K562 (cell line): ENCODE results near the gene PTCHD4. TPM values are rescaled to one million over a fixed set of nuclear protein-coding genes. Genes with fewer than 3 reads are reported as not detected.

ENCODE experiments used
- ATAC-seq: fragments of 200-7000 bp; cut with Tn5 transposase; 3 replicates; pipeline ENCODE4 v1.9.1; 2020; ENCODE audit warnings: moderate library complexity
- BruUV-seq: library from RNA; stranded (reverse); fragments of 400-500 nt; replicated peaks from 2 replicates; lab custom pipeline; 2021; lab: Mats Ljungman, UMichigan
- CTCF ChIA-PET: fragments of 300-600 bp; formaldehyde crosslinking; extraction: SDS; loops from one replicate; lab custom pipeline; 2021; ENCODE audit warnings: low intra/inter-chr PET ratio; lab: Yijun Ruan, JAX
- POLR2A ChIA-PET: fragments of 300-600, 350-650 bp; sonication (Branson Sonifier 250); formaldehyde crosslinking; extraction: SDS; loops from one replicate; lab custom pipeline; 2021; ENCODE audit warnings: antibody characterized with exemption, inconsistent platforms; lab: Yijun Ruan, JAX
- DNase-seq, 4 experiments: peaks; one replicate each; pipeline versions ENCODE4 v3.0.0 to v3.0.0-alpha.2; 2011 to 2018; ENCODE audit warnings: low spot score in 3 of 4, mixed read lengths in 3 of 4; ENCODE audit errors: extremely low read depth in 1 of 4
- FAIRE-seq: peaks from 2 replicates; lab custom pipeline; 2011; peaks lifted over from hg19 to GRCh38; lab: Jason Lieb, UNC
- H2AFZ ChIP-seq: 2 replicates; pipeline ENCODE4 v1.6.0; 2011; ENCODE audit warnings: low read depth, low read length, control low read depth, inconsistent platforms
- H3K27ac ChIP-seq: fragments of 200-600 bp; 3 replicates; pipeline ENCODE4 v1.8.0; 2011; ENCODE audit warnings: low read depth, mild to moderate bottlenecking, control low read depth, inconsistent platforms, low read length, moderate library complexity, mixed read lengths; ENCODE audit errors: extremely low read depth
- H3K27me3 ChIP-seq, 2 experiments: fragments of 300-600 bp in 1 of 2; 2 replicates in 1 of 2; 3 replicates in 1 of 2; pipeline versions ENCODE4 v1.6.0 to v1.8.0; 2011; ENCODE audit warnings: inconsistent platforms in 2 of 2, low read length in 2 of 2, mild to moderate bottlenecking in 1 of 2, mixed read lengths in 1 of 2, moderate library complexity in 1 of 2; ENCODE audit not compliant: control insufficient read depth in 2 of 2, insufficient read depth in 2 of 2
- H3K36me3 ChIP-seq: fragments of 300-600 bp; 3 replicates; pipeline ENCODE4 v1.8.0; 2011; ENCODE audit warnings: mild to moderate bottlenecking, low read length, inconsistent platforms; ENCODE audit not compliant: control insufficient read depth, insufficient read depth
- H3K4me1 ChIP-seq, 2 experiments: fragments of 200-600 bp in 1 of 2; replicated peaks in 1 of 2; 2 replicates in 1 of 2; 3 replicates in 1 of 2; pipeline versions ENCODE4 v1.5.1 to v1.8.0; 2011; ENCODE audit warnings: inconsistent platforms in 2 of 2, low read length in 2 of 2, mild to moderate bottlenecking in 1 of 2, mixed read lengths in 1 of 2, moderate library complexity in 1 of 2; ENCODE audit not compliant: control insufficient read depth in 2 of 2, insufficient read depth in 2 of 2
- H3K4me2 ChIP-seq: 2 replicates; pipeline ENCODE4 v1.6.1; 2011; ENCODE audit warnings: low read length, control low read depth, inconsistent platforms, mixed read lengths; ENCODE audit not compliant: insufficient read depth
- H3K4me3 ChIP-seq: fragments of 200-600 bp; sonication (generic), shearing (Covaris generic); 2 replicates; pipeline ENCODE4 v1.5.1; 2016; ENCODE audit warnings: control low read depth, inconsistent platforms
- H3K79me2 ChIP-seq: fragments of 200-600 bp; 3 replicates; pipeline ENCODE4 v1.8.0; 2011; ENCODE audit warnings: low read length, inconsistent platforms; ENCODE audit not compliant: control insufficient read depth, insufficient read depth
- H3K9ac ChIP-seq, 2 experiments: 2 replicates each; pipeline versions ENCODE4 v1.6.0 to v1.6.1; 2011; ENCODE audit warnings: low read depth in 2 of 2, low read length in 2 of 2, control low read depth in 1 of 2, inconsistent platforms in 1 of 2, mild to moderate bottlenecking in 1 of 2, mixed read lengths in 1 of 2; ENCODE audit not compliant: insufficient read depth in 1 of 2
- H3K9me1 ChIP-seq: one replicate; pipeline ENCODE4 v1.6.0; 2011; ENCODE audit warnings: inconsistent platforms, mild to moderate bottlenecking, low read length, moderate library complexity; ENCODE audit not compliant: control insufficient read depth, insufficient read depth
- H3K9me3 ChIP-seq: replicated peaks from 2 replicates; pipeline ENCODE4 v1.5.1; 2011; ENCODE audit warnings: low read depth, low read length, inconsistent platforms; ENCODE audit not compliant: control insufficient read depth, insufficient read depth
- H4K20me1 ChIP-seq: replicated peaks from 2 replicates; pipeline ENCODE4 v1.6.1; 2011; ENCODE audit warnings: low read length, inconsistent platforms, mixed read lengths; ENCODE audit not compliant: control insufficient read depth, insufficient read depth
- GTF2E2 ChIP-seq: fragments of 200-800 bp; sonication (Bioruptor generic); IDR thresholded peaks from 2 replicates; pipeline ENCODE4 v1.6.1; 2016; ENCODE audit warnings: missing genetic modification characterization, missing compliant biosample characterization
- PURB ChIP-seq: sonication (generic); formaldehyde crosslinking; IDR thresholded peaks from 2 replicates; pipeline ENCODE4 v1.9.0; 2021; ENCODE audit warnings: low read depth, mild to moderate bottlenecking, missing genetic modification reagents
- RBM25 ChIP-seq: fragments of 200-400 bp; formaldehyde crosslinking; IDR thresholded peaks from 2 replicates; pipeline ENCODE4 v1.6.1; 2018; ENCODE audit warnings: low read length, low read depth, moderate library complexity; ENCODE audit not compliant: severe bottlenecking
- SAP30 ChIP-seq: fragments of 200-600 bp; sonication (generic); IDR thresholded peaks from 2 replicates; pipeline ENCODE4 v1.6.1; 2012; ENCODE audit warnings: borderline replicate concordance, low read depth, mild to moderate bottlenecking, moderate library complexity, low read length, control low read depth, inconsistent platforms; ENCODE audit not compliant: insufficient read depth, poor library complexity, severe bottlenecking
- ZNF695 ChIP-seq: fragments of 450-650 bp; formaldehyde crosslinking; IDR thresholded peaks from 2 replicates; pipeline ENCODE4 v1.4.0; 2020; ENCODE audit warnings: mild to moderate bottlenecking, moderate library complexity
- WGBS: fragments of 100-300 bp; shearing (Covaris generic); methylation state at CpG from one replicate; pipeline ENCODE4 v1.1.6; 2016; ENCODE audit warnings: low coverage, mixed read lengths; ENCODE audit not compliant: insufficient coverage; ENCODE audit errors: missing lambda C conversion rate; 5-methylcytosine and 5-hydroxymethylcytosine counted together
- in situ Hi-C: fragments of 300-500 bp; cut with MboI; formaldehyde crosslinking; loops from 4 replicates; pipeline ENCODE4 v1.15.0; 2018; ENCODE audit warnings: inconsistent platforms, mixed read lengths
- intact Hi-C: fragments of 100-400 bp; cut with micrococcal nuclease; formaldehyde crosslinking; loops from 2 replicates; pipeline ENCODE4 v1.14.2; 2022
- polyA plus RNA-seq, 8 experiments: library from polyadenylated mRNA; depleted of rRNA in 4 of 8; stranded (reverse) in 5 of 8; unstranded in 3 of 8; fragments of >200 nt; fragmentation: Nextera tagmentation in 2 of 8; fragmentation: Illumina TruSeq in 1 of 8; extraction: Ambion mirVana in 2 of 8; extraction: Trizol in 1 of 8; gene quantifications; 2 replicates each; pipeline versions ENCODE4 v1.2.1 to v1.2.3, GENCODE V29; 2011 to 2014; ENCODE audit warnings: inconsistent platforms in 1 of 8, missing spikeins in 1 of 8
- total RNA-seq, 7 experiments: library from RNA; depleted of rRNA in 6 of 7; stranded (reverse); fragments of >200 nt in 6 of 7; fragmentation: Illumina TruSeq in 2 of 7; extraction: Trizol in 2 of 7; gene quantifications; 2 replicates each; pipeline versions ENCODE4 v1.2.1 to v1.2.3, GENCODE V29; 2011 to 2021; ENCODE audit warnings: low replicate concordance in 1 of 7

Gene PTCHD4
- total and polyA plus RNA-seq, 9 of the 15 experiments (the other 6 are each of a cell fraction or from before 2014, with no cell fraction given), result not detected

DNA sequence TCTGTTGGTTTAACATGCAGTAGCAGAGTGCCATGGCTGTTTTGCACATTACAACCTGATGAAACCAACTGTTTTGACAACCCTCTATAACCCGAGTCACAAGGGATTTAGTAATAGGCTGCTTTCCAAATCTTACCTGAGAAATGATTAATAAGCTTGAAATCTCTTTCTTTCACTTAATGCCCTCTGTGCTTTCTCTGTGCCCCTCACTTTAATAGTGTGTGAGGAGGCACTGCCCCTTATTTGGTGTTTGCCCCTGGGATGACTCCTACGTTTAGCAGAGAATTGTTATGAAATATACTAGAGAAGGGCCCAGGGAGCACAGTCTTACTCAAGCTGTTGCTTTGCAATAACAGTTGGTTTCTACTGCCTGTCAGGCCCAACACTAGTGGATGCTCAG is 31.0 kb upstream of the PTCHD4 start:
- intact Hi-C loops (no loop called here), in situ Hi-C loops (no loop called here)
- ChIA-PET POLR2A (no interaction called here), CTCF (no interaction called here)
- DNase-seq (no peak), FAIRE-seq (no peak), ATAC-seq (no peak)
- 0% methylated on average over 2 of the region's 2 CpGs for WGBS
- no peaks in the 10 kb centered on the region for H3K79me2 ChIP-seq
- H4K20me1 ChIP-seq, result no peaks in the 10 kb centered on the region
- H3K4me1 ChIP-seq, result no peaks in the 10 kb centered on the region
- no peak overlapping the region for H3K4me3 ChIP-seq
- TF ChIP-seq PURB (CRISPR knock-in tag) (no peak), SAP30 (no peak), ZNF695 (no peak), RBM25 (no peak), GTF2E2 (tag) (no peak)
- H3K9me1 ChIP-seq, result no peaks in the 10 kb centered on the region
- H3K4me2 ChIP-seq, result no peak overlapping the region
- no peak overlapping the region for H3K9ac ChIP-seq
- H3K27me3 ChIP-seq, result no peaks in the 10 kb centered on the region
- H2AFZ ChIP-seq, result no peak overlapping the region
- no peaks in the 10 kb centered on the region; the same call in 1 of the 2 replicates for H3K9me3 ChIP-seq
- H3K27ac ChIP-seq, result no peak overlapping the region
- H3K36me3 ChIP-seq, result no peaks in the 10 kb centered on the region
- BruUV-seq, result no TSS peak
